Gastroesophageal sphincter (tissue), 4 donors: ENCODE data around the gene ARHGEF10L. TPM values are rescaled to one million over a fixed set of nuclear protein-coding genes. Genes with fewer than 3 reads are reported as not detected.

Experiments used
- ATAC-seq: fragments of 150-250 bp; one replicate; pipeline ENCODE4 v1.9.1; 2016; ENCODE audit warnings: mild to moderate bottlenecking, moderate library complexity
- H3K27ac ChIP-seq, 4 donors: fragments of 200-600 bp; sonication (generic) in 3 of 4; 1 replicate in 3 of 4; 2 replicates in 1 of 4; pipeline ENCODE4 v1.5.1; 2016 to 2019
- H3K27me3 ChIP-seq: fragments of 200-600 bp; sonication (generic); one replicate; pipeline ENCODE4 v1.5.1; 2019
- H3K36me3 ChIP-seq, 2 donors: fragments of 200-600 bp; sonication (generic); one replicate each; pipeline ENCODE4 v1.5.1; 2019; ENCODE audit warnings: control low read depth in 1 of 2
- H3K4me1 ChIP-seq, 3 donors: fragments of 200-600 bp; sonication (generic); 1 replicate in 2 of 3; 2 replicates in 1 of 3; pipeline ENCODE4 v1.5.1; 2016 to 2019; ENCODE audit warnings: control low read depth in 2 of 3
- H3K4me3 ChIP-seq, 2 donors: fragments of 200-600 bp; sonication (generic); one replicate each; pipeline ENCODE4 v1.5.1; 2019; ENCODE audit warnings: mild to moderate bottlenecking in 1 of 2, moderate library complexity in 1 of 2
- H3K9me3 ChIP-seq, 3 donors: fragments of 200-600 bp; sonication (generic); one replicate each; pipeline ENCODE4 v1.5.1; 2017 to 2019; ENCODE audit warnings: control low read depth in 2 of 3
- CTCF ChIP-seq, 4 experiments: fragments of 200-600 bp in 2 of 4; fragments of 450-650 bp in 2 of 4; sonication (generic) in 1 of 4; IDR thresholded peaks; one replicate each; pipeline ENCODE4 v1.5.1; 2017 to 2019; ENCODE audit warnings: antibody characterized with exemption in 4 of 4, mild to moderate bottlenecking in 2 of 4, moderate library complexity in 2 of 4
- EP300 ChIP-seq: sonication (generic); formaldehyde crosslinking; IDR thresholded peaks from one replicate; pipeline ENCODE4 v1.6.1; 2017; ENCODE audit warnings: antibody characterized with exemption, mild to moderate bottlenecking
- POLR2A ChIP-seq, 2 donors: fragments of 450-650 bp; IDR thresholded peaks; one replicate each; pipeline ENCODE4 v1.6.1; 2017; ENCODE audit warnings: antibody characterized with exemption in 2 of 2, mild to moderate bottlenecking in 2 of 2, moderate library complexity in 1 of 2
- POLR2AphosphoS5 ChIP-seq: sonication (generic); formaldehyde crosslinking; IDR thresholded peaks from one replicate; pipeline ENCODE4 v1.6.1; 2017; ENCODE audit warnings: antibody characterized with exemption
- WGBS, 2 donors: methylation state at CpG; one replicate each; pipeline ENCODE4 v1.1.5; 2018; ENCODE audit warnings: low coverage in 1 of 2; 5-methylcytosine and 5-hydroxymethylcytosine counted together
- total RNA-seq, 4 donors: library from RNA; depleted of rRNA; stranded (reverse); fragments of >200 nt; gene quantifications; one replicate each; pipeline ENCODE4 v1.1.0, GENCODE V29; 2016

The ARHGEF10L gene
- total RNA-seq, 4 donors from 2014 or later, result 50.9 to 97.0 (median 80.3) TPM

DNA sequence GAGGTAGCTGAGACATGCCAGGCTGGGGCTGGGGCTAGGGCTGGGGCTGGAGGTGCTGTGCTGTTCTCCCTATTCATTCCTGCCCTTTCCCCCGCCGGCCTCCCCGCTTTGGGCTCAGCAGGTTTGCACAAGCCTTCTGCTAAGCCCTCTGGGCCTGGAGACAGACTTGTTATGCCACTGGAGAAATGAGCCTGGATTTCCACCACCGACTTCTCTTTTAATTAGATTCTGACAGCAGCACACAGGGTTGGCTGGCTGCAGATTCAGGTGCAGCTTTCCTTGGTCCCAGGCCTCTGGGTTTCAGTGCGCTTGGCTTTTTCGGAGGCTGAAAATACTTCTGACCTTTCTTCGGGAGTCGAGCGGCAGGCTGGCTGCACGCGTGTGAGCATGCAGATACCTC is 144.1 kb downstream of the ARHGEF10L start:
- ATAC-seq, result no peak
- Histone ChIP-seq H3K27ac (no peak overlapping the region), H3K36me3 (peaks cover 0 to 84% of the 10 kb centered on the region in 2 donors), H3K27me3 (no peaks in the 10 kb centered on the region), H3K4me3 (no peak overlapping the region), H3K9me3 (no peaks in the 10 kb centered on the region), H3K4me1 (peaks cover 0 to 28% (median 0%) of the 10 kb centered on the region in 3 donors)
- TF ChIP-seq POLR2AphosphoS5 (no peak), EP300 (no peak), CTCF (IDR thresholded peaks at IDR 0.05) (no peak)
- 60 to 79% methylated on average over 1 to 3 of the region's 11 CpGs for WGBS, 2 donors

DNA sequence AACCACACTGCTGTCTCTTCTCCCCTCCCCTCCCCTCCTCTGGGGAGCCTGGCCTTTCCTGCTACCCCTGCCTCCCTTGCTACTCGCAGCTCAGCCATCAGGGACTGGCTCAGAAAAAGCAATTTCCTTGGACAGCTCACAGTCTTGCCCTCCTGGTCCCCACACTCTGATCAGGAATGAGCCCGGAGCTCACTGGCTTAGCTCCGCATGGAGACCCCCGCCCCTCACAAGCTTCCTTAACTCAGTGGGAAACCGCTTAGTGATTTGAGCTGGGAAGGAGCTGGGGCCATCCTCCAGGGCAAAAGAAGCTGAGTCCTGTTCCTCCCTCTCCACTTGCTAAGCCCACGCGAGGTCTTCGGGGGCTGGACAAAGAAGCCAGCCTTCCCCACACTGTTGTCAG is 145.3 kb downstream of the ARHGEF10L start:
- Histone ChIP-seq H3K27me3 (no peaks in the 10 kb centered on the region), H3K27ac (no peak overlapping the region), H3K4me1 (peaks cover 0 to 28% (median 0%) of the 10 kb centered on the region in 3 donors), H3K4me3 (no peak overlapping the region), H3K9me3 (no peaks in the 10 kb centered on the region), H3K36me3 (peaks cover 0 to 84% of the 10 kb centered on the region in 2 donors)
- TF ChIP-seq CTCF (IDR thresholded peaks at IDR 0.05), result no peak
- ATAC-seq, result no peak
- WGBS, 2 donors, result 87% methylated on average over 4 of the region's 8 CpGs; no CpG with 5 or more reads in 1 of the 2 donors

DNA sequence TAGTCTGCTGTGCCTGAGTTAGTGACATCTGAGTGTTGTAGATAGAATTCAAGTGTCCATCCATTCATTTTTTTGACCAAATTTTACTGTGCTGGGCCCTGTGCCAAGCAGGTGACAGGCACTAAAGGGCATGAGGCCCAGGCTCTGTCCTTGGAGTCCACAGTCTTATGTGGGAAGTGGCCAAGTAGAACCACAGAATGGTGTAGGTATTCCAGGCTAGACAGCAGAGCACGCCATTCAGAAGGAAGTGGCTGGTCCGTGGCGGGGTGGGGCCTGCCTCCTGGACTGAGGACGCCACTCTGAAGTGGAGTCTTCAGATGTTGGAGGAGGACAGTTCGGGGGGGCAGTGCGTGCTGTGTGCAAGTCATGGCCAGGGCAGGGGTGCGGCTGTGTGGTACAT is 146.8 kb downstream of the ARHGEF10L start:
- TF ChIP-seq POLR2AphosphoS5, result no peak
- TF ChIP-seq EP300, result no peak
- no peak for TF ChIP-seq POLR2A (IDR thresholded peaks at IDR 0.05)
- TF ChIP-seq CTCF (IDR thresholded peaks at IDR 0.05), result no peak
- Histone ChIP-seq H3K4me1 (peaks cover 0 to 36% (median 0%) of the 10 kb centered on the region in 3 donors), H3K36me3 (peaks cover 0 to 85% of the 10 kb centered on the region in 2 donors), H3K27ac (no peak overlapping the region), H3K9me3 (no peaks in the 10 kb centered on the region), H3K27me3 (no peaks in the 10 kb centered on the region), H3K4me3 (no peak overlapping the region)
- WGBS, 2 donors, result 84 to 100% methylated on average over 1 to 4 of the region's 7 CpGs
- no peak for ATAC-seq

- no peak overlapping the region for H3K4me3 ChIP-seq
- H3K27ac ChIP-seq, result no peak overlapping the region
- no peak for TF ChIP-seq CTCF (IDR thresholded peaks at IDR 0.05)
- no peak for TF ChIP-seq POLR2AphosphoS5
- TF ChIP-seq EP300, result no peak
- no peak for TF ChIP-seq POLR2A (IDR thresholded peaks at IDR 0.05)
- no peaks in the 10 kb centered on the region for H3K27me3 ChIP-seq
- no peak for ATAC-seq
- no peaks in the 10 kb centered on the region for H3K9me3 ChIP-seq
- peaks cover 0 to 36% (median 0%) of the 10 kb centered on the region in 3 donors for H3K4me1 ChIP-seq
- 34% methylated on average over 6 of the region's 7 CpGs; no CpG with 5 or more reads in 1 of the 2 donors for WGBS, 2 donors
- H3K36me3 ChIP-seq, result peaks cover 0 to 83% of the 10 kb centered on the region in 2 donors
Measured at GRCh38 chr1:17687145-17687544, 147.6 kb downstream of the ARHGEF10L start.

DNA sequence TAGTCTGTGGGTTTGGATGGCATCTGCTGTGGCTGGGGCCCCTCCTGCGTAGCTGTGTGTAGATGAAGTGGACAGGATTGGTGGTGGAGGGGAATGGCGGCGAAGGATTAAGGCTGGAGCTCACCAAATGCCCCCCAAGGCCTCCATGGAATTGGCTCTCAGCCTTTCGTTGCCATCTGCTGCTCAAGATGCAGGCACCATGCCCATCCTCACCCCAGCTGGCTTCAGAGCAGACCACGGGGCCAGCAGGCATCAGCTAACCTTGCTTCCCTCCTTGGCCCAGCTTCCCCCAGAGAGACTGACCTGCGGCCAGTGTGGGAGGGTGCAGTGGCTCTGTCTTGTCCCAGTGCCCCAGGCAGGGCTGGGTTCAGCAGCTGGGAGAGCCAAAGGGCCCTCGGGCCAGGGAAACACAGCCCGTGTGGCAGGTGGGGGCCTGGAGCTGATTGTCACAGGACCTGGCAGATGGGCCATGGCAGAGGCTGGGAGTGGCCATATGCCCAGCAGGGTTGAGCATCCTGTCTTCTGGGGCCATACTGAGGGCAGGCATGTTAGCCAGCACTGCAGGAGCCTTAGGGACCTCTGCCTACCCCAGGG is 148.8 kb downstream of the ARHGEF10L start:
- WGBS, 2 donors, result 93% methylated on average over 3 of the region's 8 CpGs; no CpG with 5 or more reads in 1 of the 2 donors
- Histone ChIP-seq H3K27me3 (no peaks in the 10 kb centered on the region), H3K9me3 (no peaks in the 10 kb centered on the region), H3K36me3 (peaks cover 0 to 83% of the 10 kb centered on the region in 2 donors), H3K4me1 (peaks cover 0 to 30% (median 0%) of the 10 kb centered on the region in 3 donors), H3K4me3 (no peak overlapping the region), H3K27ac (no peak overlapping the region)
- no peak for ATAC-seq
- no peak for TF ChIP-seq POLR2AphosphoS5
- TF ChIP-seq CTCF (IDR thresholded peaks at IDR 0.05), result no peak
- no peak for TF ChIP-seq EP300
- TF ChIP-seq POLR2A (IDR thresholded peaks at IDR 0.05), result no peak
